Posterior vena cava (tissue), 2 donors: ENCODE results near the gene MRPL18. TPM values are rescaled to one million over a fixed set of nuclear protein-coding genes. Genes with fewer than 3 reads are reported as not detected.
"Not testable (repeated sequence)": the region's sequence is repeated elsewhere in the genome, so short reads cannot be mapped to it uniquely, and the experiment has no call there.

ENCODE experiments used
- DNase-seq: peaks from one replicate; pipeline ENCODE4 v3.0.0-alpha.2; 2020; ENCODE audit warnings: low spot score
- intact Hi-C, 2 donors: fragments of 100-400 bp; cut with DNase I; formaldehyde crosslinking; loops; one replicate each; pipeline versions ENCODE4 v1.14.1 to v1.14.2; 2022 to 2023
- total RNA-seq, 2 donors: library from RNA; stranded (reverse); fragmentation: NEBNext Ultra II Directional; extraction: Animal tissue kit (Norgen Biotek cat#: 25700); gene quantifications; one replicate each; pipeline ENCODE4 v1.2.1, GENCODE V29; 2021
- donor health status: DM: yes; HTN: yes; CAD: no.
- donor health status: DM: yes; HTN: yes; CAD: no.

The MRPL18 gene
- total RNA-seq, 2 donors from 2014 or later = 62.9 to 66.4 TPM

DNA sequence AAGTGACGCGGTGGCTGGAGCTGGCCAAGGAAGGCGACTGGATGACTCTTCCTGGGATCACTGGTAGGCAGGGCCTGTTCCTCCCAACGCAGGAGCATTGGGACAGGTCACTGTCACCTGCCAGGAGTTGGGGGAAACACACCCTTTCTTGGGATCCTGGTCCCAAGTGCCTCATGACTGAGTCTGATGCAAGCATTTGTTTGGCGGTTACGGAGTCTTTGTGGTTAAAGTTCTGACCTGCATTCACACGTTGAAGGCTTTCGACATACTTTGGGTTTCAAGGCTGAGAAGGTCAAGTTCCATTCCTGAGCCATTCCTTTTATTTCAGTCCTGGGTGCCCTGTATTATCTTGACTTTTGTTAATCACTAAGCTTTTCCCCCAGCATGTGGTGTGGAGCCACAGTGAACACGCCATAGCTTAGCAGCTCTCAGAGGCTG, 15.8 kb downstream of the MRPL18 start:
- DNase-seq = peak; percentile 43
- intact Hi-C loops = no loop called here

DNA sequence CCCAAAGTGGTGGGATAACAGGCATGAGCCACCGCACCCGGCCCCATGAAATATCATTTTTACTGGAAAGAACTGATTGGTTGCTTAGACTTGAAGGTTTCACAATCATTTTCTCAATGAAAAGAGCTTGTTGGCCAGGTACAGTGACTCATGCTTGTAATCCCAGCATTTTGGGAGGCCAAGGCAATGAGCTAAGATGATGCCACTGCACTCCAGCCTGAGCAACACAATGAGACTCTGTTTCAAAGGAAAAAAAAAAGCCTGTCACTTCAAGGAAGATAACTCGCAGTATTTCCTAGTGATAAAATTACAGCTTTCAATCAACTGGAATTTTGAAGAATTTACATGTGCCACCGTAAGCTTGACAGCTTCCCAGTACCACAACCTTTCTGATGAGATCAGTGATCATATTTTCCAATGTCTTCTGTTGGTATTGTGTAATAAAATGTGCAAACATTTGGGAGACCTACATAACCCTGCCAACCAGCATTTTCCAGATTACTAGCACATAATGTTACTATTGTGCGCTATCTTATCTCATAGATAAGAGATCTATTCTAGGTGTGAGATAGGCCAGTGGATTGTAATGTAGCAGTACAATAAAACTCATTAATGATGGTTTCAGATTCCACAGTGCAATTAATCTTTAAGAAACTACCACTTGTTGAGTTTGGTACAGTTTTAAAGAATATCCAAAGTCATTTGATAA, 17.0 kb downstream of the MRPL18 start:
- DNase-seq = peak; percentile 40
- intact Hi-C loops = no loop called here

DNA sequence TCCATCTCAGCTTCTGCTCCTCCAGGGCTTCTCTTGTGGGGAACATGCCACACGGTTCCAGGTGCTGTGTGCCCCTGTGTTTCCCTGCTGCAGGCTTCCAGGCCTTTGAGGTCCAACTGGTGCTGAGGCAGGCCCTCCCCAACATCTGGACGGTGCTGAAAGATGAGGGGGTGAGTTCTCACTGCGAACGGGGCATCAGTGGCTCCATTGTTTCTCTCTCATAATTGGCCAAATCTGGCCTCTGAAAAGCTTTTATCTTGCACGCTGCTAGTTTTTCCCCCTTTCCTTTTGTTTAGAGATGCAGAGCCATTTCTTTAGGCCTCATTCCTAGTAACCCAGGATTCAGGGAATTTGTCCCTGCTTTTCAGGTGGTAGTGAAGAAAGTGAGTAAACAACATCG, 18.4 kb downstream of the MRPL18 start:
- intact Hi-C loops = no loop called here
- peak; percentile 63 for DNase-seq

DNA sequence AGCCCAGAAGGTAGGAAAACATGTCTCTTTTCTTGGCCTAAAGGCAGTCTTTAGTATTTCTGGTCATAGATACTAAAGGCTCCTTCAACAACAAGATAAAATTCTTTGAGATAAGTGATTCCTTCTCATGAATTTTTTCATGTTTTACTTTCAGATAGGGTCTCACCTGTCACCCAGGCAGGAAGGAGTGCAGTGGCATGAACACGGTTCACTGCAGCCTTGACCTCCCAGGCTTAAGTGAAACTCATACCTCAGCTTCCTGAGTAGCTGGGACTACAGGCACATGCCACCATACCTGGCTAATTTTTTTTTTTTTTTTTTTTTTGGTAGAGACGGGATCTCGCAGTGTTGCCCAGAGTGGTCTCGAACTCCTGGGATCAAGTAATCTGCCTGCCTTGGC, 18.9 kb downstream of the MRPL18 start:
- DNase-seq = peak; percentile 9

DNA sequence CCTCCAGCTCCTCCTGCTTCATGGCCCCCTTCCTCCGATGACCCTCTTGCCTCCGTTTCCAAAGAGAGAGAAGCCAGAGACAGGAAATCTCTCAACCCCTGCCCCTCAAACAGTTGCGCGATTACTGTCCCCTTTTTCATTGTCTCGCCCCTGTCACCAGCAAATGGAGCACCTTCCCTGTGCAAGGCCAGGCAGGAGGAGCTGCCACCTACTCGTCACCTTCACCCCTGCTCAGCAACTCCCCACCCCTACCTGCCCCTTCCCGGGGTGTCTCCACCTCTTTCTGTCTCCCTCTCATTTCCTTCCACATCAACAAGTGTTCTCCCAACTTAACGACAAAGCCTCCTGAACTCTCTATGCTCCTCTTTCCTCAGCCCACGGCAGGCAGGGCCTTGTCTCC, 23.5 kb downstream of the MRPL18 start:
- DNase-seq = peak; percentile 55
- intact Hi-C loops = no loop called here

More for the DNA sequence above, 18.9 kb downstream of the MRPL18 start:
- intact Hi-C loops = no loop called here

DNA sequence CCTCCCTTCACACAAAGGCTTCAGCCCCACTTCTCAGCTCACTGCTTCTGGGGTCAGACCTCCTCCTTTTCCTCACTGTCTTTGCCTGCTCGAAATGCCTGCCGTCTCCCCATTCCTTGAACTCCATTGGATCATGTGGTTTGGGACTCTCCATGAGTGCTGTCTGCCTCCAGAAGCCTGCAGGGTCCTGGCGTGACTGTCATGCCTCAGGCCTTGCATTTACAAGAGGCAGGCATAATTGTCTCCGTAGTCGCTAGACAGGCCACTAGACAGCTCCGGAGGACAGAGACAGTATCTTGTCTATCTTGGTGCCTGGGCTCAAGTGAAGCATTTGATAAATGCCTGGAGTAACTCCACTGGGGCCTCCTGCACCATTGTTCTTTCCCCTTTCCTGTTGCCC, 25.1 kb downstream of the MRPL18 start:
- no peak for DNase-seq
- intact Hi-C loops = no loop called here

DNA sequence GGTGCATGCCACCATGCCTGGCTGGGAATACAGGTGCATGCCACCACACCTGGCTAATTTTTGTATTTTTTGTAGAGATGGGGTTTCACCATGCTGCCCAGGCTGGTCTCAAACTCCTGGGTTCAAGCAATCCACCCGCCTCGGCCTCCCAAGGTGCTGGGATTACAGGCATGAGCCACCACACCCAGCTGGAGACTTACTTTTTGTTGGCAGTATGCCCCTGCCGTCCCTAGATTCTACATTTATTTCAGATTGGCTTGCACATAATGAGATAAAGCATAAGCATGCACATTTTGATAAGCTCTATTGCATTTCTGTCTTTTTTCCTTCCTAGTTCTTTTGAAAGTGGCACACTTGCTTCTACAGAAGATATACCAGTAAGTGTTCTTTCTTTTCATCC, 26.5 kb downstream of the MRPL18 start:
- intact Hi-C loops, DNase-seq: not testable (repeated sequence)

DNA sequence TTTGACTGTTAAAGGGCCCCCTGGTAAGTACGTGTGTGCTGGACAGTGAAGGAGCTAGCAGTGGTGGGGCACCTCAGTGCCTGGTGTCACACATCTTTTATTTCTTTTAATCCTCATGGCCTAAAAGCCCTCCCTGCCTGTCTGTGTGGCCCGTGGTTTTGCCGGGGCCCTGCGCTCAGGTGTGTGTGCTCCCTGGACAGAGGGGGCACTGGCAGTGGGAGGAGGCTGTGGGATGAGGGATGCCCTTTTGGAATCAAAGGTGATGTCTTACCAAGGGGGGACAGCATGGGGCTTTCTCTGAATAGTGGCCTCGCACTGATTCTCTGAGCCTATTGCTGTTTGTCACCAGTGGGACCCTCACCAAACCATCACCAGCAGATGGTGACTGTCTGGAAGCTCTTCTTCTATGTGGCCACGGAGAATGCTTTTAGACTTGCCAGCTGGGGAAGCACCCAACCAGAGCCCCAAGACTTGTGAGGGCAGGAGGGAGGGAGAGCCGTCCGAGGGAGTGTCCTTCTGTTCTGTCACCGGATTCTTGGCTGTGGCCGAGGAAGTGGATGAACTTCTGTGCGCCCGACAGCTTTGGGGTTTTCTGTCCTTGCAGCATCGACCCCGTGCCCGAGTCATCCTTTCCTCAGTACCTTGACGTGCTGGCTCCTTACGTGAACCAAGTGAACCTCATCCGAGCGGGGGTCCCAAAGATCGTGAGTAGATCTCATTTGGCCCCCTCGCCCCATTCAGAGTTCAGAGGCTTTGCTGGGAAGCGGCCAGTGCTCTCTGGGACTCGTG, 27.9 kb downstream of the MRPL18 start:
- intact Hi-C loops = no loop called here

DNA sequence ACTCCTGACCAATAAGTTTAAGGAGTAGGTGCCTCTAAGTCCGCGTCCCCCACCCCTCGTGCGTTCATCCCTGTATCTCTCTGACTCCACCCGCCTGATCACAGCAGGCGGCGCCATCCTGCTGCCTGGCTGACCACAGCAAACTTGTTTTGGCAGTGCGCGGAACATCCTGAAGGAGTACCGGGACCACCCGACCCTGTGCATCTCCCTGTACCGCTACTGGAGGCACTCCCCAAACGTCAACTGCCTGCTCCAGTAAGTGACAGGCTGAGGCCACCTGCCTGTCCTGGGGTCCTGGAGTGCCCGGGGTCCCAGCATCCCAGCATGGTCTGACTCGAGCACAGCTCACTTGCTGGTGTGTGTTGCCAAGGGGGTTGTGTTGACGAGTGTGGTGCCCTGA, 28.8 kb downstream of the MRPL18 start:
- no peak for DNase-seq
- intact Hi-C loops = no loop called here

More for the DNA sequence above, 27.9 kb downstream of the MRPL18 start:
- DNase-seq = no peak

DNA sequence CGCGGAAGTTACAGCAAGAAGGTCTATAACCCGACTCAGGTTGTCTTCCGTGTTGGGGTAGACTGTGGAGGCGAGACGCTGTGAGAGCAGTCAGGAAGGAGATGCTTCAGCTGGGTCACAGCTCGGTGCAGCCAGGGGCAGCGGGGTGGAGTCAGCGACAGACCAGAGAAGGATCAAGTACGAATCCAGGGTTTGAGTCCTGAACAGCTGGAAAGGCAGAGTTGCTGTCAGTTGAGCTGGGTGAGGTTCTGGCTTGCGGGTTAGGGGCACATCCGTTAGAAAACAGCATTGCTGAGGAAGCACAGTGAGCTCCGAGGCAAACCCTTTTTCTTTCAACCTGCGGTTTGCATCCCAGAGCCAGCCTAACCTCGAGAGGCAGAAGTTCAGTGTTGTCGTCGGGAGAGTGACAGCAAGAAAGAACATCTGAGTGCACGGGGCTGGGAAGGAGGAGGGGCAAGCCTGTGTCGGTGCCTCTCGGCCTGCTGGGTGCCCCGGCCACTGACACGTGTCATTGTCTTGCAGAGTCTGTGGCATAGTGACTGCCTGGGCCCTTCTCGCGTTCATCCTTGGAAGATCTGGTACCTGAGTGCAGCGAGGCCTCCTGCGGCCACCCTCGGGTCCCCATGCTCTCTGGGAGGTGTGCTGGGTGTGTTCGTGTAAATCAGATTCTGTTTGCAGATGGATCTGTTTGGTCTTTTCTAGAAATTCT, 29.8 kb downstream of the MRPL18 start:
- no peak for DNase-seq
- intact Hi-C loops = no loop called here

DNA sequence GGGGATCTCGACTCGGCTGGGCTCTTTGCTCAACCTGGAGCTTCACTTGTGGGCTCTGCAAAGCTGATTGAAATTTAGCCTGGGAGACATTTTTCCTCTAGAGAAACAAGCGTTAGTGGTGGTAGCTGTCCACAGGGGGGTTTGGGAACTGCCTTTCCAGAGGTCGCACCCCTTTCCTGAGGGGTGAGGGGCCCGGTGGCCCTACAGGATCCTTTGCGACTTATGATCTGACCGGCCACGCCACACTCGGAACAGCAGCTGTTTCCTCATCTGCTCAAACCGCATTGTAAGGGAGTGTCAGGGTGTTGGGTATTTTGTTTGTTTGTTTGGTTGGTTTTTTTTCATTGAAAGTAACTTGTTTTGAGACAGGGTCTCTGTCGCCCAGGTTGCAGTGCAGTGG, 30.9 kb downstream of the MRPL18 start:
- DNase-seq = peak; percentile 30
- intact Hi-C loops = no loop called here

DNA sequence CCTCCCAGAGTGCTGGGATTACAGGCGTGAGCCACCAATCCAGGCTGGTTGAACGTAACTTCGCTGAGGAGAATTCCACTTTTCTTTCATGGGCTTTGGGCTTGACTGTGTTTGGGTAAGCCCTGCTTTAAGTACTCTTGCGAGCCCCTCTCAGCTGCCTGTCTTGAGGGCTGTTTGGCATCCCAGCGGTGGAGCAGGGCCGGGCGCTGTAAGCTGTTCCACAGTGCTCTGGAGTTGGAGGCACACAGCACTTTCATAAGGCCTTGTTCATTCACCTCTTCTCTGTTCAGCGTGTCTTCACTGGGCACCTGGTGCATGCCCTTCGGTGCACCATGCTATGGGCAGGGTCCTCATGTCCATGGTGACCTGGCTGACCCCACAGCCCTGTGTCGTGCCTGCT, 31.5 kb downstream of the MRPL18 start:
- intact Hi-C loops = no loop called here
- peak; percentile 80 for DNase-seq

DNA sequence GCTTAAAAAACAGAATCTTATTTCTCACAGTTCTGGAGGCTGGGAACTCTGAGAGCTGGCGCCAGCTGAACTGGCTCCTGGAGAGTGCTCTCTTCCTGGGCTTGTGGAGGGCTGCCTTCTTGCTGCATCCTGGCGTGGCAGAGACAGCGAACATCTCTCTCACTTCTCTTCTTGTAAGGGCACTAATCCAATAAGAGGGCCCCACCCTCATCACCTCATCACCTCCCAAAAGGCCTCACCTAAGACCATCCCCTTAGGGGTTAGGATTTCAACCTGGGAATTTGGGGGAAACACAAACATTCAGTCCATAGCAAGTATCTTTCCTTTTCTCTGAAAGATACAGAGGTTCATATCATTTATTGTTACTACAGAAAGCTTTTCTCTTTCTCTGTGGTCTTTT, 33.7 kb downstream of the MRPL18 start:
- peak; percentile 18 for DNase-seq
- intact Hi-C loops = no loop called here

DNA sequence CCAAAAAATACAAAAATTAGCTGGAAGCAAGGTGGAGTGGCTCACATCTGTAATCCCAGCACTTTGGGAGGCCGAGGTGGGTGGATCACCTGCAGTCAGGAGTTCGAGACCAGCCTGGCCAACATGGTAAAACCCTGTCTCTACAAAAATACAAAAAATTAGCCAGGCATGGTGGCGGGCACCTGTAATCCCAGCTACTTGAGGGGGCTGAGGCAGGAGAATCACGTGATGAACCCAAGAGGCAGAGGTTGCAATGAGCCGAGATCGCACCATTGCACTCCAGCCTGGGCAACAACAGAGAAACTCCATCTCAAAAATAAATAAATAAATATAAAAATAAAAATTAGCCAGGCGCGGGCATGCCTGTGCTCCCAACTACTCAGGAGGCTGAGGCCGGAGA, 34.4 kb downstream of the MRPL18 start:
- DNase-seq, intact Hi-C loops: not testable (repeated sequence)

DNA sequence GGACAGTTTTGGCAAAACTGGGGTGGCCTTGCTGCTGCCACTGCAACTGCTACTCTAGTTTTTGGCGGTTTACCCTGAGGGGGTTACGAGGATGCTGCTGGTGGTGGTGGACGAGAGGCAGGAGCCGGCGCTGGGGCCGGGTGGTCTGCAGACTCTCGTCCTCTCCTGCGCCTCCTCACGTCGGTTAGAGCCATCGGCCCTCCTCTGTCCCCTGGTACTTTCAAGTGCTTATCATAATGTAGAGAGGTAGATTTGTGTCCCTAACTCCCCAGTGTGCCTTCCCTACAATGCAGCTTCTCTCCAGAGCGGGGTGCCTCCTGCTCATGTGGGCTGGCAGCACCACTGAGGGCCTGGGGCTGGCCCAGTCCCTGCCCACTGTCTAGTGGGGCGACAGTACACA, 35.7 kb downstream of the MRPL18 start:
- peak; percentile 62 for DNase-seq
- intact Hi-C loops = no loop called here

DNA sequence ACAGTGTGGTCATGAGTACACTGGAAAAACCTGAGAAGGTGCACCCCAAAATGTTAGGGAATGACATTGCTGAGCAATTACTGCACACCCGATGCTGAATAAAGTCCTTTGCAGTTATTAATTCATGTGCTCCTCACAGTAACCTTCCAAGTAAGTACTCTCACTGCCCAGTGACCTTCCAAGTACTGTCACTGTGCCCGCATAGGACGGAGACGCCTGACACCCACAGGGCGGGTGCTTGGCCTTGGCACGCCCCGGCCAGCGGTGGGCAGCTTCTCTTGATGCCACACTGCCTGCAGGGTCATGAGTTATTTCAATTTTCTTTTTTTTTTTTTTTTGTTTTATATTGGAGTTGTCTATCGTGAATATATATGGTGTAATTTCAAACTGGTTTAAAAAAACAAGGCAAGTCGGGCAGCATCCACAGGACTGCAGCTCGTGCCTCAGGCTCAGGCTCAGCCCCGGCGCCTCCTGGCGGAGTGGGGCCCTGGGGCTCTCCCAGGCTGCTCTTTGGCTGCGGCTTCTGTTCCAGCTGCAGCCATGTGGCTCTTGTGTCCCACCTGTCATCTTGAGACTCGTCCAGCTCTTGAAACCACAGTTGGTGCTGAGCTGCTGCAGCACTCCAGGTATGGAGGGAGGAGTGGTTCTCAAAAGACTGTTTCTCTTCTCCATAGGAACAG, 36.8 kb downstream of the MRPL18 start:
- intact Hi-C loops = no loop called here

DNA sequence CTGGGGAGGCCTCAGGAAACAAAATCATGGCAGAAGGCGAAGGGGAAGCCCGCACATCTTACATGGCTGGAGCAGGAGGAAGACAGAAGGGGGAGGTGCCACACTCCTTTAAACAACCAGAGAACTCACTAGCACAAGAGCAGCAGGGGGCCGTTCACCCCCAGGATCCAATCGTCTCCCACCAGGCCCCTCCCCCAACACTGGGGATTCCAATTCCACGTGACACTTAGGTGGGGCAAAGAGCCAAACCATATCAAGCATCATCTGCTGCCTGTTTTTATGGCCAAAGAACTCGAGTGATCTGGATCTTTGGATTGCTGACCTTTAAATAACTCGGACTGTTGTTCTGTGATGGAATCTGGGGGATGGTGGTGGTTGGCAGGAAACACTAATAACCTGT, 37.8 kb downstream of the MRPL18 start:
- intact Hi-C loops = no loop called here

More for the DNA sequence above, 36.8 kb downstream of the MRPL18 start:
- DNase-seq = peak; percentile 29

DNA sequence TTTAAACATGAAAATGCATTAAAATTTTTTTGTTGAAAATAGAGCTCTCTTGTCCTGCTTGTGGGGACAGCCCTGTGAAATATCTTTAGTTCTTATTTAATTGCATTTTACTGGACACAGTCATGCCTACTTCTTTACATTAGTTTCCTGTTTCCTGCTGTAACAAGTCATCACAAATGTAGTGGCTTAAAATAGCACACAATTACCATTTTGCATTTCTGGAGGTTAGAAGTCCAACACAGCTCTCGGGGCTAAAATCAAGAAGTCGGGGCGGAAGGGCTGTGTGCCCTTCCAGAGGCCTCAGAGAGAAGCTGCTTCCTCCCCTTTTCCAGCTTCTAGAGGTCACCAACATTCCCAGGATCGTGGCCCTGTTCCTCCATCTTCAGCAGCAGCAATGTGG, 39.3 kb downstream of the MRPL18 start:
- intact Hi-C loops = no loop called here
- DNase-seq = no peak

More for the DNA sequence above, 37.8 kb downstream of the MRPL18 start:
- peak; percentile 37 for DNase-seq
